GM06990 (cell line): ENCODE data around the gene DDB1.

Experiments
- DNase-seq: peaks from one replicate; pipeline ENCODE4 v3.0.0-alpha.2; 2011; ENCODE audit not compliant: insufficient read length; ENCODE audit errors: extremely low read depth
- H3K27me3 ChIP-seq: replicated peaks from 2 replicates; pipeline ENCODE4 v1.6.0; 2011; ENCODE audit warnings: low read length; ENCODE audit not compliant: control insufficient read depth, insufficient read depth
- H3K36me3 ChIP-seq: 2 replicates; pipeline ENCODE4 v1.5.1; 2011; ENCODE audit warnings: low read length; ENCODE audit not compliant: control insufficient read depth, insufficient read depth
- H3K4me3 ChIP-seq: replicated peaks from 2 replicates; pipeline ENCODE4 v1.5.1; 2011; ENCODE audit warnings: low read depth, mild to moderate bottlenecking, control low read depth, low read length
- TF ChIP-seq, protein P1 (sequence below): IDR thresholded peaks from 2 replicates; pipeline ENCODE4 v1.5.1; 2011; ENCODE audit warnings: low read length, control low read depth, mild to moderate bottlenecking, inconsistent platforms; ENCODE audit not compliant: insufficient read depth, poor library complexity, severe bottlenecking

Gene DDB1

DNA sequence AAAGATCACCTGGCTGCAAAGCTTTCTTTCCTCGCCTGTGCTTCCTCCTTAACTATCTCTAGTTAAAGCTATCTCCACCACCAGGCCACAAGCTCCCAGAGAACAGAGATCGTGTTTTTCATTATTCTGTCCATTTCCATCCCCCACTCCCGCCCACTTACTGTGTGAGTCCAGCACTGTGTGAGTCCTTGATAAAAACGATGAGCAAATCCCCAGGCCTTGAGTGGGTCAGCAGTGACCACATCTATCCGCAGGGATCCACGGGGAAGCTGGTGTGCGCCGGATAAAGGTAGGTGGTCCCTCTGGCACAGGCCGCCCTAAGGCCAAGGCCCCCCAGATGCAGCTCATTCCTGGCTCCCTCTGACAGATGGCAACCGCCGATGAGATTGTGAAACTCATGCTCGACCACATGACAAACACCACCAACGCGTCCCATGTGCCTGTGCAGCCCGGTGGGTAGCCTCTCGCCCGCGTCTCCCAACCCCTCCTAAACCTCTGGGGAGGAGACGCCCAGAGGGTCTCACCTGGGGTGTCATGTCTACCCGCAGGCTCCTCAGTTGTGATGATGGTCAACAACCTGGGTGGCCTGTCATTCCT is 9.4 kb upstream of the DDB1 start:
- H3K27me3 ChIP-seq = no peaks in the 10 kb centered on the region
- H3K36me3 ChIP-seq = peaks cover 30% of the 10 kb centered on the region
- DNase-seq = no peak
- H3K4me3 ChIP-seq = no peak overlapping the region
- TF ChIP-seq, protein P1, sequence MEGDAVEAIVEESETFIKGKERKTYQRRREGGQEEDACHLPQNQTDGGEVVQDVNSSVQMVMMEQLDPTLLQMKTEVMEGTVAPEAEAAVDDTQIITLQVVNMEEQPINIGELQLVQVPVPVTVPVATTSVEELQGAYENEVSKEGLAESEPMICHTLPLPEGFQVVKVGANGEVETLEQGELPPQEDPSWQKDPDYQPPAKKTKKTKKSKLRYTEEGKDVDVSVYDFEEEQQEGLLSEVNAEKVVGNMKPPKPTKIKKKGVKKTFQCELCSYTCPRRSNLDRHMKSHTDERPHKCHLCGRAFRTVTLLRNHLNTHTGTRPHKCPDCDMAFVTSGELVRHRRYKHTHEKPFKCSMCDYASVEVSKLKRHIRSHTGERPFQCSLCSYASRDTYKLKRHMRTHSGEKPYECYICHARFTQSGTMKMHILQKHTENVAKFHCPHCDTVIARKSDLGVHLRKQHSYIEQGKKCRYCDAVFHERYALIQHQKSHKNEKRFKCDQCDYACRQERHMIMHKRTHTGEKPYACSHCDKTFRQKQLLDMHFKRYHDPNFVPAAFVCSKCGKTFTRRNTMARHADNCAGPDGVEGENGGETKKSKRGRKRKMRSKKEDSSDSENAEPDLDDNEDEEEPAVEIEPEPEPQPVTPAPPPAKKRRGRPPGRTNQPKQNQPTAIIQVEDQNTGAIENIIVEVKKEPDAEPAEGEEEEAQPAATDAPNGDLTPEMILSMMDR = no peak

DNA sequence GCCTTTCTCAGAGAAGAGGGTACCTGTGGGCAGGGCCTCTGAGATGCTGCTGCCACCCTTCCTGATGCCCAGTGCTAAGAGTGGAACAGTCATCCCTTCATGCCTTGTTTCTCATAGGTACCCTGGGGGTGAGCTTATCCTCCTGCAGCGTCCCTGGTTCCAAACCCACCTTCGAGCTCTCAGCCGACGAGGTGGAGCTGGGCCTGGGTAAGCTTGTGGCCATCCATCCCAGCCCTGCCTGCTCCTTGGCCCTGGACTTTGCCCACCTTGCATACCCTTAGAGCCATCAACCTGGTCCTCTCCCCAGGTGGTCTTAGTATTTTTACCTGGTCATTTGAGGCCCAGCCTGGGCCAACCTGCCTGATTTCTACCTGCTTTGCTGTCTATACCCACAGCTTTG is 8.8 kb upstream of the DDB1 start:
- TF ChIP-seq, protein P1 = no peak
- DNase-seq = no peak
- Histone ChIP-seq H3K36me3 (peaks cover 30% of the 10 kb centered on the region), H3K4me3 (no peak overlapping the region), H3K27me3 (no peaks in the 10 kb centered on the region)

DNA sequence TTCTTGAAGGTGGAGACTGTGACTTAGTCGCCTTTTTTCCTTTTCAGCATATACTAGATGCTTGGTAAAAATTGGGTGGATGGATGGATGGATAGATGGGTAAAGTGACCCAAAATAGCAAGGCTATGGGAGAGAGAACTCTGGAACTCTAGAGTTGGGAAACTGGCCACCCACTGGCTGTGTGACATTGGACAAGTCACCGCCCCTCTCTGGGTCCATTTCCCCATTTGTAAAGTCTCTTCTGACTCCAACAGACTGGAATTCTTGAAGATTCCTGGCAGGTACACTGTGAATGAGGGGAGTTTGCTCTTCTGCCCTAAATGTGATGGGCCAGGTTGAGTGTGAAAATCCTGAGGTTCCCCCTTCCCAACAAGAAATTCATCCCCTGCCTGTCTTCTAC is 8.1 kb upstream of the DDB1 start:
- DNase-seq = no peak
- peaks cover 28% of the 10 kb centered on the region for H3K36me3 ChIP-seq
- TF ChIP-seq, protein P1 = no peak

DNA sequence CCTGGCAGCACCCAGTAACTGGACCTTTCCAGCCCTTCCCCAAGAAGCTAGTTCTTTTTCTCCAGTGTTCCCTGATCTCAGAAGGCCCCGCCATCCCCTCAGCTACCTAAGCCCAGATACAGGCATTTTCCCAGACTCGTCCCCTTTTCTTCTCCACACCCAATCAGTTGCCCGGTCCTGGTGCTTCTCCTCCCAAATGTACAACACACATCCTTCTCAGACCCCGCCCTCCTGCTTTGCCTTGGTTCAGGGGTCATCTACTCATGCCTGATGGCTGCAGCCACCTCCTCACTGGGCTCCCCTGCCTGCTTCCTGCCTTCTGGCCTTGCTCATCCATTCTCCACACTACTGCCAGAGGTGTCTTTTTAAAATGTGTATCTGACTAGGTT is 6.6 kb upstream of the DDB1 start:
- H3K36me3 ChIP-seq = peaks cover 23% of the 10 kb centered on the region
- H3K27me3 ChIP-seq = no peaks in the 10 kb centered on the region
- no peak for DNase-seq

More for the DNA sequence above, 8.1 kb upstream of the DDB1 start:
- Histone ChIP-seq H3K27me3 (no peaks in the 10 kb centered on the region), H3K4me3 (no peak overlapping the region)

DNA sequence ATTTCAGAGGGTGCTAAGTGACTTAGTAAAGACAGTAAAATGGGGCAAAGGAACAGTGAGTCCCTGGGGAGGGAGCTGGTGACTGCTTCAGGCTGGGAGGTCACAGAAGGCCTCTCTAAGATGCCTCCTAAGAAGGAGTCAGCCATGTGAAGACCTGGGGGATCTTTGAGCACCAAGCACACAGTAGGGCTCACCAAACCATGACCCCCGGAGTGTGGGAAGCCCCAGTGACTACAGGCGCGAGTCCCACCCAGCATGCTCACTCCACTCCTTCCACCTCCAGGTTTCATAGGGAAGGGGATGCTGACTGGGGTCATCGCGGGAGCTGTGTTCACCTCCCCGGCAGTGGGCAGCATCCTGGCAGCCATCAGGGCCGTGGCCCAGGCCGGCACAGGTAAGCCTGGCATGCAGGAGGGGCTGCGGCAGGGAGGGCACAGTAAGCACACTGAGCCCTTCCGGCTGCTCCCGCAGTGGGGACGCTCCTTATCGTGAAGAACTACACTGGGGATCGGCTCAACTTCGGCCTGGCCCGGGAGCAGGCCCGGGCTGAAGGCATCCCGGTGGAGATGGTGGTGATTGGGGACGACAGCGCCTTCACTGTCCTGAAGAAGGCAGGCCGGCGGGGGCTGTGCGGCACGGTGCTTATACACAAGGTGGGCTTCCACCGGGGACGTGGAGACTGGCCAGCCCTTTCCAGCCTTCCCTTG is 6.0 kb upstream of the DDB1 start:
- TF ChIP-seq, protein P1 = no peak
- Histone ChIP-seq H3K4me3 (no peak overlapping the region), H3K27me3 (no peaks in the 10 kb centered on the region), H3K36me3 (peaks cover 22% of the 10 kb centered on the region)
- no peak for DNase-seq

More for the DNA sequence above, 6.6 kb upstream of the DDB1 start:
- H3K4me3 ChIP-seq = no peak overlapping the region
- TF ChIP-seq, protein P1 = no peak
